GM18519 (cell line): ENCODE measurements around the gene TRIM42.

Source experiments
- ATAC-seq: cut with Tn5 transposase; IDR thresholded peaks from one replicate; pipeline ENCODE4 v1.9.1; 2021; ENCODE audit warnings: mild to moderate bottlenecking, moderate library complexity; ENCODE audit not compliant: unreplicated experiment, low FRiP score

TRIM42 gene

GRCh38 chr3:140709751-140710150 is 31.9 kb downstream of the TRIM42 start:
- no peak for ATAC-seq

GRCh38 chr3:140710711-140711389 is 33.0 kb downstream of the TRIM42 start:
- ATAC-seq, result no peak

GRCh38 chr3:140711390-140712035 is 33.6 kb downstream of the TRIM42 start:
- no peak for ATAC-seq

- ATAC-seq, result no peak
Observed at GRCh38 chr3:140712301-140712700, 34.4 kb downstream of the TRIM42 start.

GRCh38 chr3:140715035-140715434 is 37.2 kb downstream of the TRIM42 start:
- no peak for ATAC-seq

- ATAC-seq, result no peak
Observed at GRCh38 chr3:140717921-140718320, 40.1 kb downstream of the TRIM42 start.

- ATAC-seq, result no peak
Observed at GRCh38 chr3:140719841-140720614, 42.2 kb downstream of the TRIM42 start.

- ATAC-seq, result no peak
Observed at GRCh38 chr3:140723576-140723975, 45.7 kb downstream of the TRIM42 start.

GRCh38 chr3:140724856-140725812 is 47.3 kb downstream of the TRIM42 start:
- ATAC-seq, result no peak

- ATAC-seq, result no peak
Observed at GRCh38 chr3:140726066-140726465, 48.2 kb downstream of the TRIM42 start.

GRCh38 chr3:140727886-140728285 is 50.0 kb downstream of the TRIM42 start:
- no peak for ATAC-seq

GRCh38 chr3:140731440-140732119 is 53.7 kb downstream of the TRIM42 start:
- no peak for ATAC-seq

GRCh38 chr3:140733623-140734022 is 55.8 kb downstream of the TRIM42 start:
- ATAC-seq, result no peak

GRCh38 chr3:140736863-140737460 is 59.1 kb downstream of the TRIM42 start:
- ATAC-seq, result no peak

- ATAC-seq, result no peak
Observed at GRCh38 chr3:140742116-140742515, 64.3 kb downstream of the TRIM42 start.

- no peak for ATAC-seq
Observed at GRCh38 chr3:140748171-140748570, 70.3 kb downstream of the TRIM42 start.

- no peak for ATAC-seq
Observed at GRCh38 chr3:140748903-140749302, 71.0 kb downstream of the TRIM42 start.
